Natural killer cell (primary cell): ENCODE data around the gene KRT34. TPM values are rescaled to one million over a fixed set of nuclear protein-coding genes. Genes with fewer than 3 reads are reported as not detected.

ENCODE experiments used
- ATAC-seq, 3 donors: fragments of 150-1000 bp in 2 of 3; fragments of 200-7000 bp in 1 of 3; cut with Tn5 transposase; 1 replicate in 1 of 3; 2 replicates in 2 of 3; pipeline ENCODE4 v1.10.0; 2021; ENCODE audit warnings: mild to moderate bottlenecking in 2 of 3, moderate library complexity in 2 of 3
- DNase-seq, 2 donors: peaks; one replicate each; pipeline versions ENCODE4 v3.0.0 to v3.0.0-alpha.2; 2013 to 2021; ENCODE audit warnings: mixed read lengths in 1 of 2
- H3K27ac ChIP-seq: one replicate; pipeline ENCODE4 v1.5.1; 2013; ENCODE audit warnings: mild to moderate bottlenecking, low read length
- H3K27me3 ChIP-seq: one replicate; pipeline ENCODE4 v1.6.1; 2013; ENCODE audit warnings: low read length; ENCODE audit not compliant: control insufficient read depth, insufficient read depth
- H3K36me3 ChIP-seq: one replicate; pipeline ENCODE4 v1.6.1; 2013; ENCODE audit warnings: low read length; ENCODE audit not compliant: control insufficient read depth, insufficient read depth
- H3K4me1 ChIP-seq: one replicate; pipeline ENCODE4 v1.6.1; 2013; ENCODE audit warnings: low read length; ENCODE audit not compliant: control insufficient read depth, insufficient read depth
- H3K4me3 ChIP-seq: one replicate; pipeline ENCODE4 v1.5.1; 2013; ENCODE audit warnings: low read length
- H3K9me3 ChIP-seq: one replicate; pipeline ENCODE4 v1.6.1; 2013; ENCODE audit warnings: low read length; ENCODE audit not compliant: control insufficient read depth, insufficient read depth
- H3K27ac Mint-ChIP-seq, 2 donors: one replicate each; pipeline ENCODE4 v1.8.0; 2022; ENCODE audit warnings: mild to moderate bottlenecking in 2 of 2, mixed read lengths in 2 of 2, moderate library complexity in 1 of 2
- H3K27me3 Mint-ChIP-seq, 2 donors: one replicate each; pipeline ENCODE4 v1.8.0; 2022; ENCODE audit warnings: low read depth in 2 of 2, mixed read lengths in 2 of 2
- H3K36me3 Mint-ChIP-seq: one replicate; pipeline ENCODE4 v1.8.0; 2022; ENCODE audit warnings: mixed read lengths
- H3K4me1 Mint-ChIP-seq, 2 donors: one replicate each; pipeline ENCODE4 v1.8.0; 2022; ENCODE audit warnings: mixed read lengths in 2 of 2
- H3K4me3 Mint-ChIP-seq: one replicate; pipeline ENCODE4 v1.8.0; 2022; ENCODE audit warnings: mild to moderate bottlenecking, moderate library complexity, mixed read lengths
- H3K9me3 Mint-ChIP-seq, 2 donors: one replicate each; pipeline ENCODE4 v1.8.0; 2022; ENCODE audit warnings: mixed read lengths in 2 of 2
- WGBS: methylation state at CpG from one replicate; pipeline ENCODE4 v1.1.7; 2013; ENCODE audit warnings: missing lambda C conversion rate; ENCODE audit not compliant: insufficient coverage; 5-methylcytosine and 5-hydroxymethylcytosine counted together
- intact Hi-C: fragments of 100-400 bp; cut with micrococcal nuclease; formaldehyde crosslinking; loops from one replicate; pipeline ENCODE4 v1.14.2; 2022
- total RNA-seq, 4 donors: library from RNA; stranded (reverse); fragments of 120-200 nt in 1 of 4; gene quantifications; one replicate each; pipeline versions ENCODE4 v1.2.3 to v1.2.4, GENCODE V29; 2013 to 2022
- TF ChIP-seq, protein P1 (sequence below): fragments of 200-600 bp; IDR thresholded peaks from one replicate; pipeline ENCODE4 v1.8.0; 2022; ENCODE audit warnings: antibody characterized with exemption

The KRT34 gene
- total RNA-seq, 3 donors from 2014 or later (not counting 1 experiment from before 2014, with no cell fraction given), result not detected

DNA sequence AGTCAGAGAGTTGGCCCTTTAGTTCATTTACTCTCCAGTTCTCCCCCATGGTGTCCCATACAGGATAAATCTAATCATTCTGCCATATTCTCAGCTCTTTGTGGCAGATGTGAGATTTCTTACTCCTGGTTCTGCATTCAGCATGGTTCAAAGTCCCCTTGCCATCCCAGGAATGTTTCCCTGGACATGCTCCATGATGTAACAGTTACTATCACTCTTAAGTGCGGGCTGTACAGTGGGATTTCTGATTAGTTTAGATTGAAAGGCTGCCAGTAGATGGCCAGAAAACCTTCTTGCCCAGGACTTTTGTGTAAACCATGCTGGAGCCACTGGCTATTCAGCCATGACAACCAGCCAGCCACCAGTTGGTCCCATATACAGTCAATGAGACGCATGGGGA is 31.9 kb upstream of the KRT34 start:
- Mint-ChIP-seq H3K27me3 (peaks cover 10 to 26% of the 10 kb centered on the region in 2 donors), H3K9me3 (no peaks in the 10 kb centered on the region), H3K36me3 (no peaks in the 10 kb centered on the region), H3K4me3 (no peak overlapping the region), H3K27ac (no peak overlapping the region), H3K4me1 (no peaks in the 10 kb centered on the region)
- H3K27me3 ChIP-seq, result no peaks in the 10 kb centered on the region
- H3K4me1 ChIP-seq, result no peaks in the 10 kb centered on the region
- TF ChIP-seq, protein P1, sequence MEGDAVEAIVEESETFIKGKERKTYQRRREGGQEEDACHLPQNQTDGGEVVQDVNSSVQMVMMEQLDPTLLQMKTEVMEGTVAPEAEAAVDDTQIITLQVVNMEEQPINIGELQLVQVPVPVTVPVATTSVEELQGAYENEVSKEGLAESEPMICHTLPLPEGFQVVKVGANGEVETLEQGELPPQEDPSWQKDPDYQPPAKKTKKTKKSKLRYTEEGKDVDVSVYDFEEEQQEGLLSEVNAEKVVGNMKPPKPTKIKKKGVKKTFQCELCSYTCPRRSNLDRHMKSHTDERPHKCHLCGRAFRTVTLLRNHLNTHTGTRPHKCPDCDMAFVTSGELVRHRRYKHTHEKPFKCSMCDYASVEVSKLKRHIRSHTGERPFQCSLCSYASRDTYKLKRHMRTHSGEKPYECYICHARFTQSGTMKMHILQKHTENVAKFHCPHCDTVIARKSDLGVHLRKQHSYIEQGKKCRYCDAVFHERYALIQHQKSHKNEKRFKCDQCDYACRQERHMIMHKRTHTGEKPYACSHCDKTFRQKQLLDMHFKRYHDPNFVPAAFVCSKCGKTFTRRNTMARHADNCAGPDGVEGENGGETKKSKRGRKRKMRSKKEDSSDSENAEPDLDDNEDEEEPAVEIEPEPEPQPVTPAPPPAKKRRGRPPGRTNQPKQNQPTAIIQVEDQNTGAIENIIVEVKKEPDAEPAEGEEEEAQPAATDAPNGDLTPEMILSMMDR, result no peak
- no peak overlapping the region for H3K27ac ChIP-seq
- ATAC-seq, result no peak
- WGBS, result 90% methylated on average over 2 of the region's 2 CpGs
- H3K36me3 ChIP-seq, result no peaks in the 10 kb centered on the region
- no peak for DNase-seq
- intact Hi-C loops, result no loop called here
- no peaks in the 10 kb centered on the region for H3K9me3 ChIP-seq
- H3K4me3 ChIP-seq, result no peak overlapping the region

DNA sequence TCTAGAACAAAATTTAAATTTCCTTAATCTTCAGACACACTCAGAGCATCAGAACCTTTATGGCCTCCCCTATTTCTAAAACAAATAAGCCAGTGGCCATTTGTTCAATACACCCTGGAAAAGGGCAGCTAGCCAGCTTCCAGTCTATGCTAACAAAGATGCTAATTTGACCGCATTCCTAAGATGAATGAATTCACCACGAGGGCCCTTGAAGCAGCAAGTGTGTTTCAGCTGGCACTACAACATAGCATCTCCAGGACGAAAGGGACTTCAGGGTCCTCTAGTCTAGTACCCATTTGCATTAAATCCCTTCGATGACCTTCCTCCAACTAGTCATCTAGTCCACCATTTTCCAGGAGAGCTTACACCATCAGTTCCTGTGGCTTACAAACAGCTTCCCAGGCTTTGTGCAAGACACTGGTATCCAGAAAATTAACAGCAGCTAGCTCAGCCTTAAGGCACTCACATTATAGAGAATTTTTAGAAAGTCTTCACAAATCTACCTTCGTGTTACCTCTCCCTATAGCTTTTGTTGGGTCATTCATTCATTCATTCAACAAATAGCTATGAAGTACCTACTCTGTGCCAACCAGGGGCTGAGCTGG is 31.3 kb upstream of the KRT34 start:
- Mint-ChIP-seq H3K27me3 (peaks cover 10 to 26% of the 10 kb centered on the region in 2 donors), H3K36me3 (no peaks in the 10 kb centered on the region), H3K4me3 (no peak overlapping the region), H3K9me3 (no peaks in the 10 kb centered on the region), H3K4me1 (no peaks in the 10 kb centered on the region), H3K27ac (no peak overlapping the region)
- 64% methylated on average over 5 of the region's 5 CpGs for WGBS
- DNase-seq, result no peak
- no peaks in the 10 kb centered on the region for H3K36me3 ChIP-seq
- no peaks in the 10 kb centered on the region for H3K9me3 ChIP-seq
- TF ChIP-seq, protein P1, result no peak
- ATAC-seq, result no peak
- H3K4me3 ChIP-seq, result no peak overlapping the region
- H3K27ac ChIP-seq, result no peak overlapping the region
- no peaks in the 10 kb centered on the region for H3K27me3 ChIP-seq
- intact Hi-C loops, result no loop called here
- H3K4me1 ChIP-seq, result no peaks in the 10 kb centered on the region

DNA sequence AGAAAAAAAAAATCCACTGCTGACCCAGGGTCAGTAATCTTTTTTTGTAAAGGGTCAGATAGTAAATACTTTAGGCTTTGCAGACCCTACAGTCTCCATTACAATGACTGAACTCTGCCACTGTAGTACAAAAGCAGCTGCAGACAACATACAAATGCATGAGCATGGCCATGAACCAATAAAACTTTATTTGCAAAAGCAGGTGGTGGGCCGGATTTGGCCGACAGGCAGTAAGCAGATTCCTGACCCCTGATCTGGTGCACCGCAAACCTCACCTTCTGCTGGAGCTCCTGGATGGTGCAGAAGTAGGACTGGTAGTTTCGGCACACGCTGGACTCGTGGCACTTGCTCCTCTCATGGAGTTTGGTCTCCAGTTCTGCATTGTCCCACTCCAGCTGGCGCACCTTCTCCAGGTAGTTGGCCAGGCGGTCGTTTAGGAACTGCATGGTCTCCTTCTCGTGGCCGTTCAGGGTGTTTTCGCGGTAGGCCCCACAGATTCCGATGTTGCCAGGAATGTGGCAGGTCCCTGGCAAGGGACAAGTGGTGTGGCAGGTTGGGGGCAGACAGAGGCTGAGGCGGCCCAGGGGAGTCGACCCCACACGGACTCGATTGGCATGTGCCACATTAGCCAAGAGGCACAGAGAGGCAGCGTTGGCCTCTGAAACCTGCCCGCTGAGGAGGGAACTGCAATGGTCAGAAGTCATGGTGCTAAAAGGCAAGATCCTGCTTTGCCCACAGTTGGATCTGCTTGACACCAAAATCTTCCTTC is 29.1 kb upstream of the KRT34 start:
- Mint-ChIP-seq H3K9me3 (no peaks in the 10 kb centered on the region), H3K27ac (no peak overlapping the region), H3K36me3 (no peaks in the 10 kb centered on the region), H3K4me3 (no peak overlapping the region), H3K4me1 (no peaks in the 10 kb centered on the region), H3K27me3 (peaks cover 7 to 20% of the 10 kb centered on the region in 2 donors)
- Histone ChIP-seq H3K36me3 (no peaks in the 10 kb centered on the region), H3K4me3 (no peak overlapping the region), H3K9me3 (no peaks in the 10 kb centered on the region), H3K4me1 (no peaks in the 10 kb centered on the region), H3K27me3 (no peaks in the 10 kb centered on the region), H3K27ac (no peak overlapping the region)
- intact Hi-C loops, result no loop called here
- no peak for DNase-seq
- TF ChIP-seq, protein P1, result no peak
- WGBS, result 93% methylated on average over 20 of the region's 20 CpGs
- no peak for ATAC-seq
